Activated T-cell treated with anti-CD3 and anti-CD28 coated beads, Interleukin-2, amount 50 U/mL, for 4 hours (primary cell): Measurements from ENCODE around the gene GRM4. TPM values are rescaled to one million over a fixed set of nuclear protein-coding genes. Genes with fewer than 3 reads are reported as not detected.

Experiments used
- ATAC-seq, 2 donors: fragments of 200-7000 bp; cut with Tn5 transposase; one replicate each; pipeline ENCODE4 v1.10.0; 2021
- DNase-seq: peaks from one replicate; pipeline ENCODE4 v3.0.0-alpha.2; 2020
- H3K27me3 Mint-ChIP-seq: one replicate; pipeline ENCODE4 v1.8.0; 2021; ENCODE audit warnings: low read depth, mixed read lengths
- H3K36me3 Mint-ChIP-seq: one replicate; pipeline ENCODE4 v1.8.0; 2022; ENCODE audit warnings: mixed read lengths; ENCODE audit not compliant: insufficient read depth
- H3K4me1 Mint-ChIP-seq: one replicate; pipeline ENCODE4 v1.8.0; 2021; ENCODE audit warnings: low read depth, mixed read lengths
- H3K4me3 Mint-ChIP-seq: one replicate; pipeline ENCODE4 v1.8.0; 2021; ENCODE audit warnings: mild to moderate bottlenecking, moderate library complexity, mixed read lengths
- H3K9me3 Mint-ChIP-seq: one replicate; pipeline ENCODE4 v1.8.0; 2021; ENCODE audit warnings: mixed read lengths
- total RNA-seq, 3 donors: library from RNA; stranded (reverse); gene quantifications; one replicate each; pipeline ENCODE4 v1.2.1, GENCODE V29; 2021

GRM4 gene
- total RNA-seq, 3 donors from 2014 or later, result 0.25 to 0.29 TPM; not detected in 1

GRCh38 chr6:33993091-33993490 is 152.8 kb downstream of the GRM4 start:
- H3K9me3 Mint-ChIP-seq, result peaks cover 4% of the 10 kb centered on the region
- peaks cover 11% of the 10 kb centered on the region for H3K27me3 Mint-ChIP-seq
- H3K4me3 Mint-ChIP-seq, result no peak overlapping the region
- DNase-seq, result no peak
- no peaks in the 10 kb centered on the region for H3K4me1 Mint-ChIP-seq
- no peaks in the 10 kb centered on the region for H3K36me3 Mint-ChIP-seq
- ATAC-seq, result no peak

- no peaks in the 10 kb centered on the region for H3K4me1 Mint-ChIP-seq
- H3K27me3 Mint-ChIP-seq, result peaks cover 11% of the 10 kb centered on the region
- no peaks in the 10 kb centered on the region for H3K36me3 Mint-ChIP-seq
- no peak for ATAC-seq
- H3K4me3 Mint-ChIP-seq, result no peak overlapping the region
- DNase-seq, result no peak
- H3K9me3 Mint-ChIP-seq, result peaks cover 4% of the 10 kb centered on the region
These were observed 153.7 kb downstream of the GRM4 start for GRCh38 chr6:33992191-33992590.

DNA sequence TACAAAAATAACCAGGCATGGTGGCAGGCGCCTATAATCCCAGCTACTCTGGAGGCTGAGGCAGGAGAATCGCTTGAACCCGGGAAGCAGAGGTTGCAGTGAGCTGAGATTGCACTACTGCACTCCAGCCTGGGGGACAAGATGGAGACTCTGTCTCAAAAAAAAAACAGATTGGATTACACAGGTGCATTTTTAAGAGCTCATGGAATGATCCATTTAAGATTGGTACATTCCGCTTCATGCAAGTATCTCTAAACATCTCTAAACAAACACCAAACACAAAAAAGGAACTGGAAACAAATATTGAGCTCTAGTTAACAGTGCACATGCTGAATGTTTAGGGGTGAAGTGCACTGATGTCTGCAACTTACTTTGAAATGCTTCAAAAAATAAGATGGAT is 154.3 kb downstream of the GRM4 start:
- no peak overlapping the region for H3K4me3 Mint-ChIP-seq
- no peak for DNase-seq
- no peak for ATAC-seq
- peaks cover 11% of the 10 kb centered on the region for H3K27me3 Mint-ChIP-seq
- no peaks in the 10 kb centered on the region for H3K36me3 Mint-ChIP-seq
- no peaks in the 10 kb centered on the region for H3K4me1 Mint-ChIP-seq
- H3K9me3 Mint-ChIP-seq, result no peaks in the 10 kb centered on the region

GRCh38 chr6:33990061-33990541 is 155.8 kb downstream of the GRM4 start:
- Mint-ChIP-seq H3K9me3 (no peaks in the 10 kb centered on the region), H3K27me3 (peaks cover 9% of the 10 kb centered on the region), H3K36me3 (no peaks in the 10 kb centered on the region), H3K4me1 (no peaks in the 10 kb centered on the region), H3K4me3 (no peak overlapping the region)
- DNase-seq (no peak), ATAC-seq (no peak)

GRCh38 chr6:33989016-33989854 is 156.7 kb downstream of the GRM4 start:
- DNase-seq (no peak), ATAC-seq (no peak)
- Mint-ChIP-seq H3K4me3 (no peak overlapping the region), H3K9me3 (no peaks in the 10 kb centered on the region), H3K27me3 (peaks cover 9% of the 10 kb centered on the region), H3K4me1 (no peaks in the 10 kb centered on the region), H3K36me3 (no peaks in the 10 kb centered on the region)

DNA sequence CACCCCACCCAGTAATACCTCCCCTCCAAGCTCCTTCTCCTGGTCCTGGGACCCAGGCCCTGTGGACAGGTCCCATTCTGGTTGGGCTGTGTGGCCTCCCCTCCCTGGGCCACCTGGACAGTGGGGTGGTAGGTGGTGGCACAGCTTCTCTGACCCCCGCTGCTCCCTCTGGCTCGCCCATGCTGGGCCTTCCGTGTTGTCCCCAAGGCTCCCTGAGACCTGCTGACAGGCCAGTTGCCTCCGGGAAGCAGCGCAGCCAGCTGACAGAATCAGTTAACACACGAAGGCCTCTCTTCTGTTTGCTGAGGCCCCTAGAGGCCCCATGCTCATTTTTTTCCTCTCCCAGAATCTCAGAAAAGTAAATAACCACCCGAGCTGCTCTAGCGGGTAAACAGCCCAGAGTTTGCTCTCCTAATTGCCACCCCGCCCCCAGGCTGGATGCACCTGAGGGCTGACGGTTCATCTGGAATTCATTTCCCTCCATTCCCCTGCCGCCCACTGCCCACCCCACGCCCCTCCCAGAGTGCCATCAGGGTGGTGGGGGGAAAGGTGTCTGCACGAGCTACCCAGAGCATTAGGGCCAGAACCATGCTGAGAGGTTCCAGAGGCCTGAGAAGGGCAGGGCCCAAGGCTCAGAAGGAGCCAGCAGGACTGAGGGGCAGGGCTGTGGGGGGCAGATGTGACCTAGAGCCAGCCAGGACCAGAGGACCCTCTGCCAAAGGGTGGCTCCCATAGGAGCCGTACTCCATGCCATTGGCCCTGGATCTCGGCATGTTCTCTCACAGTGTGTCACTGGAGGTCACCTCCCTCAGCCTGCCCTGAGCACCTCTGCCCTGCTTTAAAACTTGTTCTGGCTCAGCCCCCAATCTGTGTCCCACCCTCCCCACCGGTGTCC is 157.5 kb downstream of the GRM4 start:
- ATAC-seq (no peak), DNase-seq (no peak)
- H3K27me3 Mint-ChIP-seq, result peaks cover 5% of the 10 kb centered on the region
- H3K36me3 Mint-ChIP-seq, result no peaks in the 10 kb centered on the region
- H3K9me3 Mint-ChIP-seq, result no peaks in the 10 kb centered on the region
- no peak overlapping the region for H3K4me3 Mint-ChIP-seq
- H3K4me1 Mint-ChIP-seq, result peaks cover 1% of the 10 kb centered on the region

DNA sequence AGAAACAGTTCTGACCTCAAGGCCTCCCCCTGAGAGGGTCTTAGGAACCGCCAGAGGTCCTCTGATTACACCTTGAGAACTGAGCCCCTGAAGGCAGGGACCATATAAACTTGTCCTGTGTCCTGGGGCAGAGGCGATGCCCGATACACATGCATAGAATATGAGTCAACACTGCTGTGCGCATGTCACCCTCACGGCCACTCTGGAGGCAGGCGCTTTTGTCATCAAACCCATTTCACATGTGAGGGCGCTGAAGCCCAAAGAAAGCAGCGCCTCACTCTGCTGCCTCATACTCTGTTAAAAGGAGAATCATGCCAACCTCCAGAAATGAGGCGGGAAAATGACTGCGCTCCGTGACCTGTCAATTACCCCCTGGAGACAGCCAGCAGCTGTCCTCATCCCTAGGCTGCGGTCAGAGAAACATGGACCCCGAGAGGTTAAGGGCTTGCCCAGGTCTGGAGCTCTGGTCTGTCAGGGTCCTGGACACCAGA is 158.3 kb downstream of the GRM4 start:
- DNase-seq (no peak), ATAC-seq (no peak)
- Mint-ChIP-seq H3K4me1 (peaks cover 3% of the 10 kb centered on the region), H3K9me3 (no peaks in the 10 kb centered on the region), H3K4me3 (no peak overlapping the region), H3K27me3 (no peaks in the 10 kb centered on the region), H3K36me3 (no peaks in the 10 kb centered on the region)

GRCh38 chr6:33985947-33986346 is 159.9 kb downstream of the GRM4 start:
- ATAC-seq (no peak), DNase-seq (no peak)
- no peak overlapping the region for H3K4me3 Mint-ChIP-seq
- no peaks in the 10 kb centered on the region for H3K9me3 Mint-ChIP-seq
- no peaks in the 10 kb centered on the region for H3K36me3 Mint-ChIP-seq
- peaks cover 3% of the 10 kb centered on the region for H3K4me1 Mint-ChIP-seq
- H3K27me3 Mint-ChIP-seq, result no peaks in the 10 kb centered on the region

DNA sequence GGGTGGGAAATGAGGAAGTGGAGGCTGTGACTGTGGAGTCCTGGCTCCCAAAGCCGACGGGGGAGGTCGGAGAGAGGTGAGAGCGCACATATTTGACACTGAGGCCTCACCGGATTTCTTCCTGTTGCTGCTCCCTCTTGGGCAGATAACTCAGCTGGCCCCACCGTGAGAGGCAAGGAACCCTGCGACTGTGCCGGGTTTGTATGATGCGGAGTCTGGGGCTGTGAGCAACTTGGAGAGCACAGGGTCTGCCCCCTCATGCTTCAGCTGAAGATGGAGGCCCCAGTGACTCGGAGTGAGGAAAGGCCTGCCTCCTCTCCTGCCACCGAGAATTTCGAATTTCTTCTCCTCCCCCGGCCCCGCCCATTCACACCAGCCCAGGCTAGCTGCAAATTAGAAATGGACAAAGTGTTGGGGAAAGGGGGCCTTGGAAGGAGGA is 160.6 kb downstream of the GRM4 start:
- H3K27me3 Mint-ChIP-seq, result no peaks in the 10 kb centered on the region
- peaks cover 3% of the 10 kb centered on the region for H3K4me1 Mint-ChIP-seq
- H3K36me3 Mint-ChIP-seq, result no peaks in the 10 kb centered on the region
- no peak for DNase-seq
- no peaks in the 10 kb centered on the region for H3K9me3 Mint-ChIP-seq
- H3K4me3 Mint-ChIP-seq, result no peak overlapping the region
- no peak for ATAC-seq

DNA sequence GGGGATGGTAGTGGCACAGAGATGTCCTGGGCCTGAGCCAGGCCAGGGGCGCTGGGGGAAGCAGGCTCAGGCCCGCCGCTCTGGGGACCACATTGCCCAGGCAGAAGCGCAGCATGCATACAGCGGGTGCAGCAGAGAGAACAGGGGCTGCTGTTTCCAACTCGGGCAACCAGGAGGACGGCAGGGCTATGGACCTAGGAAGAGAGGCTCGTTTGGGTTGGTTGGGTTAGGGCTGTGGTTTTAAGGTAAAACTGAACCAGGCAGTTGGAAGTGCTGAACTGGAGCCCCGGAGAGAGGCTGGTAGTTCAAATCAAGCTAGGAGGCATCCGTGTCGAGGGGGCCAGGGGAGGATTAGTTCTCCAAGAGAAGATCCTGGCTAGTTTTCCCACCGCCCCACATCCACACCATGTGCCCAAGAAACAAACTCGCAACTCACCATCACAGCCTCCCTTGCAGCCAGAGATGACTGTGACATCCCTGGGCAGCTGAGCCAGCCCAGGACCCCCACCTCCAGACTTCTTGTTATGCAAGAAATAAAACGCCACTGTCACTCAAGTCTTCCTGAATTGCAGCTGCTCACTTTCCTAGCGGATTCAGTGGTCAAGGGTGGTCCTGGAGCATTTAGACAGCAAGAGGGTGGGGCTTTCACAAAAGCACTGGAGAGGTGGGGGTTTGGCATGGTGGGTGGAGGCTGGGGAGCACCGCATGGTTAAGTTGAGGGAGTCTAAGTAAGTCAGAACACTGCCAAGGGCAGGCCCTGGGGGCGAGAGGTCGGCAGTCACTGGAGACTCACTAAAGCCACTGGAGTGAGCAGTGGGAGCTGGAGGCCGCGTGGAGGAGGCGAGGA is 161.2 kb downstream of the GRM4 start:
- no peaks in the 10 kb centered on the region for H3K27me3 Mint-ChIP-seq
- H3K4me1 Mint-ChIP-seq, result peaks cover 3% of the 10 kb centered on the region
- no peak overlapping the region for H3K4me3 Mint-ChIP-seq
- ATAC-seq (no peak), DNase-seq (no peak)
- no peaks in the 10 kb centered on the region for H3K36me3 Mint-ChIP-seq
- no peaks in the 10 kb centered on the region for H3K9me3 Mint-ChIP-seq

DNA sequence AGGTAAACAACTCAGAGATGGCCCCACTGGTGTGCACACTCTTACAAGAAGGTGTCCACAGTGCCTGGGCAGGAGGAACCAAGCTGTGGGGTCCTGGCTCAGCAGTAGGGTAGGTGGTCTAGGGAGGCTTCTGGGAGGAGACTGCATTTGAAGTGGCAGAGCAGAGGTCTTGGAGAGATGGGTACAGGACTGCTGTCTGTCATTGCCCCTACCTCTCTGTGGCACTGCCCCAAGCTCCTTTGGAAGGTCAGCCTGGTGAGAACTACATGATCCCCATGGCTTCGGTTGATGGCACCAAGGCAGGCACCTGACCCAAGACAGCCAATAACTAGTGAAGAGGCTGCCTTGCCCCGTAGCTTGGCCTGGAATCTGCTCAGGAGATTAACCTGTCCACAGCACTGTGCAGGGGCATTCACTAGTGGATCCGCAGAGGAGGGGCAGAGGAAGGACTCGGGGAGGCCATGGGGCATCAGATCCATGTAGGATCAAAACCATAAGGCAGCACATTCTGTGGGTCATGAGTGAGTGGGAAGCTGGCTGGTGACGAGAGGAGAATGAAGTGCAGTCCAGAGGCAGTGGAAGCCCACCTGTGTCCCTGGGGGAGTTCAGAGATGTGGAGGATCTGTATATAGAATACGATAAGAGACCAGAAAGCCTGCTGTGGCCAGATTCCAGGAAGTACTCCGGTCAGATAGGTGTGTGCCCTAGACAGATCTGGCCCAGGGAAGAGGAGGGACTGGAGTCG is 162.0 kb downstream of the GRM4 start:
- DNase-seq (no peak), ATAC-seq (no peak)
- Mint-ChIP-seq H3K27me3 (no peaks in the 10 kb centered on the region), H3K36me3 (no peaks in the 10 kb centered on the region), H3K4me1 (peaks cover 3% of the 10 kb centered on the region), H3K9me3 (no peaks in the 10 kb centered on the region), H3K4me3 (no peak overlapping the region)

DNA sequence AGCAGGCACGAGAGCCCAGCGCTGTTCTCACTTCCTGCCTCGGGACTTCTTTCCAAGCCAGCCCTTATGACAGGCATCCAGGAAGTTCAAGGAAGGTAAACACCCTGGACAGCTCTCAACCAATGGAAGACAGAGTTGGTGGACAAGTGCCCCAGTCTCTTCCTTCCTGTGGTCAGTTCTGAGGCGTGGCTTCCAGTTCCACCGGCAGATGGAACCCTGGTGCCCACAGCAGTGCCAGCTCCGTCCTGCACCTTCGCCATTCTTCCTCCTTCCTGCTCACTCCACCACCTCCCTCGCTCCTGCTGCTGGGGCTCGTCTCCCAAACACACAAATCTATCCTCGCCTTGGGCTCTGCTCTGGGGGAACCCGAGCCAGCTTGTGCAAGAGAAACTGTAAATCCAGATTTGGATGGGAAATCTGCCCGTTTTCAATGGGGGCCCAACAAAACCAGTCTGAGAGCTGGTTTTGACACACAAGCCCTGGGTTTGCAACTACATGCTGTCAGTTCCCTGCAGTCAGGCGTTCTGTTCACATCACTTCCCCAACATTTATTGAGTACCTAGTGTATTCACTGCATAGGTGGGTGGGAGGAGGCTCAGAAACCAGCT is 162.7 kb downstream of the GRM4 start:
- DNase-seq (no peak), ATAC-seq (no peak)
- Mint-ChIP-seq H3K4me1 (peaks cover 3% of the 10 kb centered on the region), H3K4me3 (no peak overlapping the region), H3K36me3 (no peaks in the 10 kb centered on the region), H3K27me3 (no peaks in the 10 kb centered on the region), H3K9me3 (no peaks in the 10 kb centered on the region)

GRCh38 chr6:33981861-33982260 is 164.0 kb downstream of the GRM4 start:
- Mint-ChIP-seq H3K9me3 (no peaks in the 10 kb centered on the region), H3K4me1 (peaks cover 5% of the 10 kb centered on the region), H3K4me3 (no peak overlapping the region), H3K27me3 (peaks cover 3% of the 10 kb centered on the region), H3K36me3 (no peaks in the 10 kb centered on the region)
- ATAC-seq (no peak), DNase-seq (no peak)
